SH-SY5Y (cell line): ENCODE measurements around the gene RUNX3.

Source experiments
- GATA2 ChIP-seq: IDR thresholded peaks from 2 replicates; pipeline ENCODE4 v1.6.1; 2011; ENCODE audit warnings: mild to moderate bottlenecking, low read depth, low read length
- GATA3 ChIP-seq: IDR thresholded peaks from 2 replicates; pipeline ENCODE4 v1.6.1; 2011; ENCODE audit warnings: low read depth, mild to moderate bottlenecking, low read length, moderate library complexity

DNA sequence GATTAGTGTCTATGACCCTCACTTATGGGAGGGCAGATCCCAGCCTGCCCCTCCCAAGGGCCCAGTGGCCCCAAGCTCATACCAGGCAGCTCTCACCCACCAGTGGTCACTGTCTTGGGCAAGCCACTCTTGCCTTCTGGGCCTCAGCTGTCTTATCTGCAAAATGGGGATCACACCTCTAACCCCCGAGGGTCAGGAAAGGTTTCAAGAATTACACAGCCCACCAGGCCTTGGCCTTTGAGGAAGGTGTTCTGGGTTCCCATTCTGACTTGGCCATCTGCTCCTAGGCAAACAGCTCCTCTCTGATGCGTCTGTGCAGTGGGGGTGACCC is 16.8 kb downstream of the RUNX3 start:
- TF ChIP-seq GATA3 (no peak), GATA2 (no peak)
